HG02970 (cell line): ENCODE data around the gene UGCG.
"Not testable (repeated sequence)": the region's sequence is repeated elsewhere in the genome, so short reads cannot be mapped to it uniquely, and the experiment has no call there.

Experiments
- ATAC-seq: cut with Tn5 transposase; IDR thresholded peaks from one replicate; pipeline ENCODE4 v1.9.1; 2021; ENCODE audit warnings: mild to moderate bottlenecking, moderate library complexity, moderate number of reproducible peaks; ENCODE audit not compliant: unreplicated experiment, low FRiP score

UGCG gene

DNA sequence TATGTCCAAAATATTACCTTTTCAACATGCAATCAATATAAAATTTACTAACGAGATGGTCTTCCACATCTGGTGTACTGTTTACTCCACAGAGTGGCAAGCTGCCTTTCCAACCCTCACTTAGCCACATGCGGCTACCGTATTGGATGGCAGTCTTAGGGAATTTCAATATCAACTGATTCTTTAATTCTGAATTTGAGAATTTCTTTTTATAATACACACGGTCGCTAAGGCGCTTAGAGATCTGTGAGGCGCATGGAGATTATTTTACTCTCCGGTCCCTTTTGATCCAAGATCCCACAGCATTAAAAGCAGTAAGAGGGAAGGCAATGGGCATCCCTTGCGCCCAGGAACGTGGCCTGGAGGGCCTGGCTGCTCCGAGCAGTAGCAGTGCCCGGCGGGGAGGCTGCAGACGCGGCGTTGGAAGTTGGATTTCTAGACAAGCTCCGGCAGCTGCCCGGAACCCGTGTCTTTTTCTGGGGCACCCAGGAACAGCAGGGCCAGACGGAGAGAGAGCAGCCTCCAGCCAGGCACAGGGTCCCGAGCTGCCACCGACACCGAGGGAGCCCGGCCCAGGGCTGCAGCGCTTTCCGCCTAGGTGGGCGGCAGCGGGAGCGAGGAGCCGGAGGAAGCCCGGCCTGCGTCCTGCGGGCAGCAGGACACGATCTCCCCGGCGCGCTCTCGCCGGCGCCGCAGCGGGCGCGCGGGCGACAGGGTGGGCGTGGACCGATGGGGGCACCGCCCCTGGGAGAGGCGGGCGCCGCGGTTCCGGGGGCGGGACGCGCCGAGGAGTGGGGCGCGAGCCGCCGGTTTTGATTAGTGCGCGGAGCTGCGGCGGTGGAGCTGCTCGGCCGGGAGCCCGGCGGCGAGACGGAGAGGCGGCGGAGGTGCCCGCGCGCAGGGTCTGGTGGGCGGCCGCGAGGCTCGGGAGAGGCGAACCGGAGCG lies at the start of gene UGCG:
UGCG (plus strand) TSS at position 819 of the 946 bp plus-strand sequence. CDS start 402 bp downstream, outside the sequence.
- peak; percentile 91 for ATAC-seq

- no peak for ATAC-seq
Measured at GRCh38 chr9:111851553-111851952, 45.1 kb upstream of the UGCG start.

DNA sequence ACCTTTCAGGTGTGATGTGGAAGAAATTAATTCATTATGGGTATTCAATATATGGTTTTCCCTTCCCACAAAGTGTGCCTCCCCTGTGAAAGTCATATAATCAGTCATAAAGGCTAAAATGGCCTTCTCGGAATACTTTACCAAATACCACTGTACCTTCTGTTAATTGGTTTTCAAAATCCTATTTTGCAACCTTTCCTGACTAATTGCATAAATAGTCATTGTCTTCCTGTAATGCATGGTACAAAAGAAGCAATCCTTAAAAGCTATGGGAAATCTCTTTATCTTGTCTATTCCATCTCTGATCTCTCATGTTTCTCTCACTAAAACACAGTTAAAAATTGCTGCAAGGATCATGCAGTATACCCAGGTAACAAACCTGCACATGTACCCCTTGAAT lies 44.3 kb upstream of the UGCG start:
- ATAC-seq: no peak

- no peak for ATAC-seq
Measured at GRCh38 chr9:111853450-111853827, 43.2 kb upstream of the UGCG start.

DNA sequence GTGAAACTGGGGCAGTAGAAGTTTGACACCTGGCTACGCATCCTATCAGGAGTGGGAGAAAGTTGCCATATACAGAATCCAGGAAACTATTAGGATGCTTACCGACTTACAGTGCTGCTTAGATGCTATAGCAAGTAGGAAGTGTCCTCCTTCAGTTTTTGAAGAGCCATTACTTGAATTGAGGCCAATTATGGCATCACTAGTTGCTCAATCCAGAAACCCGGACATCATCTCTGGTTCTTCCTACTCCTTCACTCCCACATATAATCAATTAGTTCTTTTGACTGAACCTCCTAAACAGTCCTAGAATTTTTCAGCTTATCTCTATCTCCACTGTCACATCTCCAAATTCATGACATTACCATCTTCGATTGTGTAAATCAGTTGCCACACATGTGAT lies 41.8 kb upstream of the UGCG start:
- ATAC-seq: no peak

- no peak for ATAC-seq
Measured at GRCh38 chr9:111857555-111858211, 38.9 kb upstream of the UGCG start.

- no peak for ATAC-seq
Measured at GRCh38 chr9:111860443-111860842, 36.2 kb upstream of the UGCG start.

- ATAC-seq: no peak
Measured at GRCh38 chr9:111863636-111864035, 33.0 kb upstream of the UGCG start.

- no peak for ATAC-seq
Measured at GRCh38 chr9:111866976-111867375, 29.6 kb upstream of the UGCG start.

DNA sequence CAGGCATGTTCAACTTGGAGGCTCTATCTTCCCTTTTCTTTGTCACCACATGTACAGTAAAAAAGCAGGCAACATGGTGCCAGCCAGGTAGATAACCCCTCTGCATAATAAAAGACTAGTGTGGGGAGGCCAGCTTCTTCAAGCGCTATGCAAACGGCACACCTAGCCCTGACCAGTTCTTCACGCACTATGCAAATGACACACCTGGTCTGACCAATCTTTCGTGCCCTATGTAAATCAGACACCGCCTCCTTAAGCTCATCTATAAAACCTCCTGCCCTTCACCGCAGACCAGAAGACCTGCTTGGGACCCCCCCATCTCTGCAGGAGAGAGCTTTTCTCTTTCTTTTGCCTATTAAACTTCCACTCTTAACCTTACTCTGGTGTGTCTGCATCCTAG lies 28.1 kb upstream of the UGCG start:
- no peak for ATAC-seq

DNA sequence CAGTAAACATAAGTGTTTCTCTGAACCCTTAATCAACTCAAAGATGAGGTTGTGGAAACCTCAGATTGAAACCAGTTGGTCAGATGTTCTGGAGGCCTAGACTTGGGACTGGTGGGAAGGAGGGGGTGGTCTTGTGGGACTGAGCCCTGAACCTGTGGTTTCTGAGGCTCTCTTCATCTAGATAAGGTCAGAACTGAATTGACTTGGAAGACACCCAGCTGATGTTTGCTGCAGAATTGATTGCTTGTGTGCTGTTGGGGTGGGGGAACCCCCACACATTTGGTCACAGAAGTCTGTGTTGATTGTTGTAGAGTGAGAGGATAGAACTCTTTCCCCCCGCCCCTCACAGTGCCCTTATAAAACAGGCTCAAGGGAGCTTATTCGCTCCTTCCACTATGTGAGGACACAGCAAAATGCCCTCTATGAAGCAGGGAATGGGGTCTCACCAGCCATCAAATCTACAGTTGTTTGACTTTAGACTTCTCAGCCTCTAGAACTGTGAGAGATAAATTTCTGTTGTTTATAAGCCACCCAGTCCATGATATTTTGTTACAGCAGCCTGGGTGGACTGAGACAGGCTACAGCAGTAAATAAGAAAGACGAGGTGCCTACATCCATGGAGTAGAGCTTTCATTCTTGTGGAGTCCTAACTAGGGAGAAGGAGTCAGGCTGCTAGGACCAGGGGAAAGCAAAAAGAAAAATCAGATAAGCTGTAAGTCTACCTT lies 25.7 kb upstream of the UGCG start:
- no peak for ATAC-seq

DNA sequence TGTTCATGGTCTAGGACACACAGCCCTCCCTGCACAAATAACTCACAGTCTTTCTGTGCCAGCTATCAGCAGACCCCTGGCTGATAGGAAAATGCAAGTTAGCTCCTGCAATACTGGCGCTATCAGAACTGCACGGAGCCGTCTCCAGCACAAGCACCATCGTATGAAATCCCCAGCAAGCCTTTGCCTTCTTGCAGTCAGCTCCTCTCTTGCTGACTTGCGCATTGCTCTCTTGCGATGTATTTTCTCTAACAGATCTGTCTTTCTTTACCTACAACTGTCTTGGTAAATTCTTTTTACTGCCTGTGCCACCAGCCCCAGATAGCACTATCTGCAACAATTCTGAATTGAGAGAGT lies 25.1 kb upstream of the UGCG start:
- ATAC-seq: no peak

DNA sequence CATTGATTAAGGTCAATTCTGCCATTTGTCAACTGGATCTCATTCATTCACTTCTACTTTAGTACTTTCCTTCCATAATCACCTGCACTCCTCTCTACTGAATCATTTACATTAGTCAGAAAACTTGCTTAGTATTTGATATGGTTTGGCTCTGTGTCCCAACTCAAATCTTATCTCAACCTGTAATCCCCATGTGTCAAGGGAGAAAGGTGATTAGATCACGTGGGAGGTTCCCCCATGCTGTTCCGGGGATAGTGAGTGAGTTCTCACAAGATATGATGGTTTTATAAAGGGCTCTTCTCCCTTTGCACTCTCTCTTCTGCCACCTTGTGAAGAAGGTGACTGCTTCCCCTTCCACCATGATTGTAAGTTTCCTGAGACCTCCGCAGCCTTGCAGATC lies 23.7 kb upstream of the UGCG start:
- no peak for ATAC-seq

DNA sequence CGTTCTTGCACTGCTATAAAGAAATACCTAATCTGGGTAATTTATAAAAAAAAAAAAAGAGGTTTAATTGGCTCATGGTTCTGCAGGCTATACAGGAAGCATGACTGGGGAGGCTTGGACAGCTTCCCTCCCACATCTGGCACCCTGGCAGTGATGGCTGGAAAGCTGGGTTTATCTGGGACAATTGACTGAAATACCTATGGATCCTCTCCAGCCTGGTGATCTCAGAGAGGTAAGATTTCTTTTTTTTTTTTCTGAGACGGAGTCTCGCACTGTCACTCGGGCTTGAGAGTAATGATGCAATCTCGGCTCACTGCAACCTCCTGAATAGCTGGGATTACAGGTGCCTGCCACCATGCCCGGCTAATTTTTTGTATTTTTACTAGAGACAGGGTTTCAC lies 22.7 kb upstream of the UGCG start:
- no peak for ATAC-seq

GRCh38 chr9:111874500-111874899 lies 22.1 kb upstream of the UGCG start:
- ATAC-seq: no peak

DNA sequence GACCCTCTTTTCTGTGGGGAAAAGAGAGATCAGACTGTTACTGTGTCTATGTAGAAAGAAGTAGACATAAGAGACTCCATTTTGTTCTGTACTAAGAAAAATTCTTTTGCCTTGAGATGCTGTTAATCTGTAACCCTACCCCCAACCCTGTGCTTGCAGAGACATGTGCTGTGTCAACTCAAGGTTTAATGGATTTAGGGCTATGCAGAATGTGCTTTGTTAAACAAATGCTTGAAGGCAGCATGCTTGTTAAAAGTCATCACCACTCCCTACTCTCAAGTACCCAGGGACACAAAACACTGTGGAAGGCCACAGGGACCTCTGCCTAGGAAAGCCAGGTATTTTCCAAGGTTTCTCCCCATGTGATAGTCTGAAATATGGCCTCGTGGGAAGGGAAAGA lies 21.3 kb upstream of the UGCG start:
- not testable (repeated sequence) for ATAC-seq

DNA sequence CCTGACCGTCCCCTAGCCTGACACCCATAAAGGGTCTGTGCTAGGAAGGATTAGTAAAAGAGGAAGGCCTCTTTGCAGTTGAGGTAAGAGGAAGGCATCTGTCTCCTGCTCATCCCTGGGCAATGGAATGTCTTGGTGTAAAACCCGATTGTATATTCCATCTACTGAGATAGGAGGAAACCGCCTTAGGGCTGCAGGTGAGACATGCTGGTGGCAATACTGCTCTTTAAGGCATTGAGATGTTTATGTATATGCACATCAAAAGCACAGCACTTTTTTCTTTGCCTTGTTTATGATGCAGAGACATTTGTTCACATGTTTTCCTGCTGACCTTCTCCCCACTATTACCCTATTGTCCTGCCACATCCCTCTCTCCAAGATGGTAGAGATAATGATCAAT lies 20.9 kb upstream of the UGCG start:
- ATAC-seq: not testable (repeated sequence)

- no peak for ATAC-seq
Measured at GRCh38 chr9:111876179-111876578, 20.4 kb upstream of the UGCG start.

DNA sequence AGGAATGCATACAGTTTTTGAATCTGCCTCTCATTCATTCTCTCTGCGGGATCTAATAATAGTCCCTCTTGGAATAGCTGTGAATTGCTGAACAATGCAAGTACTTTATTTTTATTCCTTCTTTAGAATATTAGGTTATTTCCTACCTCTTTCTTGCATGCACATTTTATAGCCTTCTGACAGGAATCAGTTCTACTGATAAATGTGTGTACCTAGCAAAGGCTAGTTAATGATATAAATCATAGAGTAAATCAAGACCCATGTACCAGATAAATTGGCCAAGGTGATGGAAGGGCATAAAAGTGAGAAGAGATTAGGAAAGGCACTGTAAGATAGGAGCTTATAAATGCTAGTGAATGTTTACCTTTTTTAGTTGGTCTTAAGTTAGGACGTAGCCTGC lies 19.2 kb upstream of the UGCG start:
- no peak for ATAC-seq

DNA sequence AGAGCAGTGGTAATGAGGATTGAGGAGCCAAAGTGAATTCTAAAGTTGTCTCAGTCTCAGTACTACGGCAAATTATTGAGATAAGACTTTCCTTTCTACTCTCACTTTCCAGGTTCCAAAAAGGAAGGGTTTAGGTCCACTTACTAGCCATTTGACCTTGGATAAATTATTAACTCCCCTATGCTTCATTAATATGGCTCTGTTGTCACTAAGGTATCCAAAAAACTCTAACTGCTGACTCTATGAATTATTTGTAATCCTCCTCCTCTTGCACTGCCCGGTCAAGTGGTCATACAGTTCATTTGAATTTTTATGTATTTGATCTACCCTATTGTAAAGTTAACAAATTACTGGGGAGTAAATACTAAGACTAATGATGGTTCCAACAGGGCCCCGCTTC lies 17.7 kb upstream of the UGCG start:
- no peak for ATAC-seq

DNA sequence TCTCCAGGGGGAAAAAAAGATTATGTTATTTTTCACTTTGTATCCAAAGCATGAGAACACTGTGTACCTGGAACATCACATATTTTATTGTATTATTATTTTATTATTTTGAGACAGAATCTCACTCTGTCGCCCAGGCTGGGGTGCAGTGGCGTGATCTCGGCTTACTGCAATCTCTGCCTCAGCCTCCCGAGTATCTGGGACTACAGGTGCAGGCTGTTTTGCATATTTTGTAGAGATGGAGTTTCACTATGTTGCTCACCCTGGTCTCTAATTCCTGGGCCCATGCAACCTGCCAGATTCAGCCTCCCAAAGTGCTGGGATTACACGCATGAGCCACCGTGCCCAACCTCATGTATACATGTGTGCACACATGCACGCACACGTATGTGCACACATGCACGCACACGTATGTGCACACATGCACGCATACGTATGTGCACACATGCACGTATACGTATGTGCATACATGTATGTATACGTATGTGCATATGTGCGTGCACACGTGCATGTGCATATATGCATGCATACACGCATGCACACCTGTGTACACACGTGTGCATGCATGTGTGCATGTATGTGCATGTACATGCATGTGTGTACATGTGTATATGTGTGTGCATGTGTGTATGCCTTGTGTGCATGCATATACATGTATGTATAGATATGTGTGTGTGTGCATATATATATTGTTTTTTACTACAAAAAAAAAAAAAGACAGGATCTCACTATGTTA lies 9.5 kb upstream of the UGCG start:
- ATAC-seq: no peak
